A549 treated with GW870086 at 1 μM for 4 hours (cell line): ENCODE results near the gene CNN1. TPM values are rescaled to one million over a fixed set of nuclear protein-coding genes. Genes with fewer than 3 reads are reported as not detected.

Source experiments
- total RNA-seq: library from RNA; stranded (reverse); fragments of 200-300 nt; extraction: Qiagen RNA extraction; gene quantifications from 5 replicates; pipeline ENCODE4 v1.2.3, GENCODE V29; 2022; ENCODE audit warnings: low read depth

The CNN1 gene
- total RNA-seq, result 0.25 to 0.80 TPM (median 0.48 TPM) in 5 replicates

GRCh38 chr19:11538232-11539036 is at the start of gene CNN1:
TSS of gene CNN1 (plus strand) at chr19:11538851. CDS start at chr19:11538928, 77 bp downstream.

GRCh38 chr19:11505504-11506100 is 33.0 kb upstream of the CNN1 start, which contains the start of gene ZNF653:
TSS of gene ZNF653 (minus strand) at chr19:11505839. CDS start at chr19:11505786, 53 bp downstream.

GRCh38 chr19:11528551-11529341 is 9.9 kb upstream of the CNN1 start, which contains the start of gene ECSIT:
TSS of gene ECSIT (minus strand) at chr19:11529134. CDS start at chr19:11519170, 9,964 bp downstream.

GRCh38 chr19:11558881-11559828 is 20.5 kb downstream of the CNN1 start, which contains the start of gene ELOF1:
TSS of gene ELOF1 (minus strand) at chr19:11559230. CDS start at chr19:11554347, 4,883 bp downstream.

GRCh38 chr19:11577451-11578257 is 39.0 kb downstream of the CNN1 start, which contains the start of gene ACP5:
TSS of gene ACP5 (minus strand) at chr19:11577645. CDS start at chr19:11577317, 328 bp downstream.

GRCh38 chr19:11597202-11598102 is 58.8 kb downstream of the CNN1 start, which contains the start of gene ZNF627:
TSS of gene ZNF627 (plus strand) at chr19:11597483. CDS start at chr19:11597628, 145 bp downstream.

Other genes starting within 250 kb of the CNN1 start
- not detected in 5 replicates for gene TSPAN16, start 242.7 kb upstream of the CNN1 start, total RNA-seq
- 3.3 to 5.0 TPM (median 4.4 TPM) in 5 replicates for gene RAB3D, start 199.2 kb upstream of the CNN1 start, total RNA-seq
- gene TMEM205, start 192.6 kb upstream of the CNN1 start, total RNA-seq, result 93.3 to 126 TPM (median 112 TPM) in 5 replicates
- gene CCDC159, start 192.3 kb upstream of the CNN1 start, total RNA-seq, result 3.1 to 4.8 TPM (median 4.0 TPM) in 5 replicates
- 7.3 to 10.9 TPM (median 9.5 TPM) in 5 replicates for gene PLPPR2, start 183.4 kb upstream of the CNN1 start, total RNA-seq
- gene SWSAP1, start 164.2 kb upstream of the CNN1 start, total RNA-seq, result 1.5 to 2.2 TPM (median 2.0 TPM) in 5 replicates
- 3.1 to 6.8 TPM (median 4.0 TPM) in 5 replicates for gene EPOR, start 154.5 kb upstream of the CNN1 start, total RNA-seq
- 0.66 to 2.4 TPM (median 1.9 TPM) in 5 replicates for gene RGL3, start 119.5 kb upstream of the CNN1 start, total RNA-seq
- gene ODAD3, start 103.7 kb upstream of the CNN1 start, total RNA-seq, result 0.82 to 2.4 TPM (median 1.1 TPM) in 5 replicates
- 242 to 262 TPM (median 254 TPM) in 5 replicates for gene PRKCSH, start 103.2 kb upstream of the CNN1 start, total RNA-seq
- gene ELAVL3, start 57.8 kb upstream of the CNN1 start, total RNA-seq, result 0.05 to 0.19 TPM (median 0.11 TPM) in 4 of 5 replicates, not detected in the other
- gene ZNF653, start 33.0 kb upstream of the CNN1 start, total RNA-seq, result 3.6 to 6.0 TPM (median 4.2 TPM) in 5 replicates
- gene ECSIT, start 9.7 kb upstream of the CNN1 start, total RNA-seq, result 25.8 to 32.7 TPM (median 31.3 TPM) in 5 replicates
- 90.8 to 109 TPM (median 97.1 TPM) in 5 replicates for gene ELOF1, start 20.4 kb downstream of the CNN1 start, total RNA-seq
- gene ACP5, start 38.8 kb downstream of the CNN1 start, total RNA-seq, result 0.26 to 0.55 TPM (median 0.39 TPM) in 4 of 5 replicates, not detected in the other
- gene ZNF627, start 58.6 kb downstream of the CNN1 start, total RNA-seq, result 2.0 to 5.0 TPM (median 3.8 TPM) in 5 replicates
- gene ZNF823, start 200.1 kb downstream of the CNN1 start, total RNA-seq, result 2.0 to 3.4 TPM (median 2.6 TPM) in 5 replicates
- not detected in 5 replicates for gene ZNF441, start 228.1 kb downstream of the CNN1 start, total RNA-seq